HG02759 (cell line): ENCODE measurements around the gene MYLIP.

Source experiments
- ATAC-seq: cut with Tn5 transposase; IDR thresholded peaks from one replicate; pipeline ENCODE4 v1.9.1; 2021; ENCODE audit warnings: mild to moderate bottlenecking, moderate library complexity; ENCODE audit not compliant: unreplicated experiment

The MYLIP gene

DNA sequence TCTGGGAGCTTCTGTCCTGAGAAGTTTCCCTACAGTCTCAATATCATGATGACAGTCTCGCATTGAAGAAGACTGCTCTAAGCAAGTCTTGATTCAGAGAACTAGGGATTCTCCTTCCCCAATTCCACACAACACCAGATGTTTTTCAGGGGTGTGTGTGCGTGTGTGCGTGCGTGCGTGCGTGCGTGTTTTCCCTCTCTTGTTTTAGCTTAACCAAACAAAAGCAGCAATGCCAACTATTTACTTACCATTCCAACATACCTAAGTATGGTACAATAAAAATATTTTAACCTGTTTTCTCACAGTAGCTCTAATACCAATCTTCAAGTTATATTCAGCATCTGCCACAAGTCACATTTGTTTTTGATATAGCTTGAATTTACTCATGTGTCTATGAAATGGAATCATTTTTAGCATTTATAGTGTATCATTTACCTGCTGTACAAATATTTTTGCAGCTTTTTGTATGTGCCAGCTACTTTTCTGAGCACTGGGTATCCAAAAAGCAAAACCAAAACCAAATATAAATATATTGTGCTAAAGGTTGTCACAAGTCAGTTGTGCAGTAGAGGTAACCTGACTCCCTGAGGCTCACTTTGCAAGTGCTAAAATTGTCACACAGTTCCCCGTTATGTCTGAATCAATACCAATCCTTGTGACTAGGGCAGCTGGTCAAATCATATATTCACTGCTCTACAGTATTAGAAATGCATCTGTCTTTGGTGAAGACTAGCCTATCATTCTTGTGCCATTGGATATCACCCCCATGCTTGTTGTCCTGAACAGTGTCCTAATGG lies 21.7 kb upstream of the MYLIP start:
- ATAC-seq, result no peak

DNA sequence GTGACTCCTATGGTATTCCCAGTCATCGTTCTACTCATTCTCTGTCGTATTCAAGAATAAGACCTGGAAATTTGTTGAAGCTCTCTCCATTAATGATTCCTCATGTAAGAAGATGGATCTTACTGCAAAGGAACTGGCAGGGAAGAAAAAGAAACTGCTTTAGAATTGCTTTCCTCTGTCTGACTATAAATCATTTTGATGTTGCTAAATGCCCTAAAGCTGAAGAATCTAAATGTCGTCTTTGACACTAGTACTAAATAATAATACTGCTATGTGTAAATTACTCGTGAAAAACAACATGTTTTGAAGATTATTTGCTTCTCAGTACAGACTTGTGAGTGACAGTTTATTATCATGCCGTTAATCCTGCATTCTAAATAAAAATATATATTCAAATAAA lies 20.5 kb upstream of the MYLIP start:
- ATAC-seq, result no peak

DNA sequence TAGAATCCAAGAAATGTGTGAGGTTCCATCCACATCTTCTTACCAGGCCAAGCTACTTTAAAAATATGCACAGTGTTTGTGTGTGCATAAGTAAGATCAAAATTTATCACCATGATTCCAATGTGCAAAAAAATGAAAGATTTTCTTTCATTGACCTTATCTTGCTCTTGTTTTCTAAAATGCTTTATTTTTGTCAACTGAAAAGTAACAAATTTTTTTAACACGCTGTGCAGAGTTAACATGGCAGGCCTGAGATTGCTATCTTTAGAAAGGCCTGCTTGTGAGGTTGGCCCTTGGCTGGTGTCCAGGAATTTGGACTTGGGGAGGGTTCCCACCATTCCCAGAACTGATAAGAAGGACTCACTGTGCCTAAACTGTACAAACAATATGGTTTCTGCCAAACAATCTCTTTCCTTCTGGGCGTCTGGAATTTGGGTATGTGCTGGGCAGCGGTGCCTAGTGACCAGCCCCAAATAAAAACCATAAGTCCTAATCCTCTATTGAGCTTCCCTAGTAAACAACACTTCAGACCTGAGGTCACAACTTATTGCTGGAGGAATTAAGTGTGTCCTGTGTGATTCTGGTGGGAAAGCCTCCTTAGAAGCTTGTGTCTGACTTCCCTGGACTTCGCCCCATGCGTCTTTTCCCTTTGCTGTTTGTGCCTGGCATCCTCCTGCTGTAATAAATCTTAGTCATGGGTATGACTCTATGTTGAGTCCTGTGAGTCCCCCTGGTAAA lies 19.8 kb upstream of the MYLIP start:
- ATAC-seq, result no peak

DNA sequence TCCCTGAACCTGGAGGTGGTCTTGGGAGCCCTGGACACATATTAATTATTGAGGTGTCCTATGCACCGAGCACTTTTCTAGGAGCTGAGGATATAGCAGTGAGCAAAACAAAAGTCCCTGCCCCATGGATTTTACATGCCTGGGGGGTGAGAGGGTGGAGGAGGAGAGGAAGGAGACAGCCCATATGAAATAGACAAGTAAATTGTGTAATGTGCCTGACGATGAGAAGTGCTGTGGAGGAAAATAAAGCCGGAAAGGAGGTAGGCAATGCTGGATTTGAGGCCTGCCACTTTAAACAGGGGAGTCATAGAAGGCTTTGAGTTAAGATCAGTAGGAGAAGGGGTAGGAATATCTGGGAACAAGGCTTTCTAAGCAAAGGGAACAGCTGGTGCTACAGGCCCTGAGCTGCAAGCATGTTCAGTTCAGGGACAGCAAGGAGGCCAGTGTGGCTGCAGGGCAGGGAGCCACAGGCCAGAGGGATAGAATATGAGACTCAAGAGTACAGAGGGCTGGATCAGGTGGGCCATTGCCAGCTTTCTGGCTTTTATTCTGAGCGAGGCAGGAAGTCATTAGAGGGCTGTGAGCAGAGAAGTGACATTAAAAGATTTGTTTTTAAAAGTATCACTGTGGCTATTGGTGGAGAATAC lies 19.1 kb upstream of the MYLIP start:
- no peak for ATAC-seq

DNA sequence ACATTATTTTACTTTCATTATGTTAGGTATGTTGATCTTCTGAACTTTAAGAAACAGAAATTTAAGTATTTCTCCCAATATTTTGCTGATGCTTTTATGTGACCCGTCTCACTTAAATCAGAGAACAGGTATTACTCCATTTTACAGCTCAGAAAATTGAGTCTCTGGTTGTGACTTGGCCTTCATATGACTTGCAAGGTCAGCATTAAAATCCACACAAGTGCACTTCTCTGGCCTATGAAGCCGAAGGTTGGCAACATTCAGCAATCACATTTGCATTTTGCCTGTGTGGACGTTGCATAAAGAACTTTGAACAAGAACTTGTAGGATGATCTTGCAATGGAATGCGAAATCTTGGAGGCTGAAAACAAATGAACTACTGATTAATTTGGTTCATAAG lies 10.1 kb upstream of the MYLIP start:
- ATAC-seq, result no peak

DNA sequence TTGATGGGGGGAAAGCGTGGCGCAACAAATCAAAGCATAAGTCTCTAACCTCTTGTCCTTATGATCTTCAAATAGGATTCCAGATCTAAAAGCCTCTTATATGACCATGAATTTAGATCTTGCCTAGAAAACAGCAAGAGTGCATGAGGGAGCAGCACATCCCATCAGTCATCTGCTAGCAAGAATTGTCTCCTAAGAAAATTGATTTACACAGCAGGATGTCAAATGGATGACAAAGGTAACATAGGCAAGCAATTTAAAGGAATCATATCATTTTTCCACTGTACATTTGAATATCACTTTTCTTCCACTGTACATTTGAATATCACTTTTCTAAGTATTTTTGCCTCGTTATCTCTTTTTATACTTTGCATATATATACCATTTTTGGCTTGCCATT lies 7.5 kb upstream of the MYLIP start:
- ATAC-seq, result no peak

DNA sequence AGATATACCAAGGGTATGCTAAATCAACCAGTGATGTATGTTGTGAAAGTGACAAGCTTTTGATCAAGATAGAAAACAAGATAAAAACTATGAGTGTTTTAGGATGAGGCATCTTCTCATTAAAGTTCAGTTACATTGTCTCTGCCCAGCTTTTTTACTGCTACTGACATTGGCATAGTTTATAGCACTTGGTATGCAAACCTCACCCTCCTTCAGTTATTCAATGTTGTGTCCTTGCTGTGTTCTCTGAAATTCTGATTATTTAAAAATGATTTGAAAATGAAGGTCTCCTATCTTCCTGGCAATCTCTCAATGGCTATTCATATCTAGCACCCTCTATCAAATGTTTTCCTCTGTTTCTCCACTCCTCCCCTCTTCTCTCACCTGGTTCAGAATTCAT lies 6.7 kb upstream of the MYLIP start:
- no peak for ATAC-seq

DNA sequence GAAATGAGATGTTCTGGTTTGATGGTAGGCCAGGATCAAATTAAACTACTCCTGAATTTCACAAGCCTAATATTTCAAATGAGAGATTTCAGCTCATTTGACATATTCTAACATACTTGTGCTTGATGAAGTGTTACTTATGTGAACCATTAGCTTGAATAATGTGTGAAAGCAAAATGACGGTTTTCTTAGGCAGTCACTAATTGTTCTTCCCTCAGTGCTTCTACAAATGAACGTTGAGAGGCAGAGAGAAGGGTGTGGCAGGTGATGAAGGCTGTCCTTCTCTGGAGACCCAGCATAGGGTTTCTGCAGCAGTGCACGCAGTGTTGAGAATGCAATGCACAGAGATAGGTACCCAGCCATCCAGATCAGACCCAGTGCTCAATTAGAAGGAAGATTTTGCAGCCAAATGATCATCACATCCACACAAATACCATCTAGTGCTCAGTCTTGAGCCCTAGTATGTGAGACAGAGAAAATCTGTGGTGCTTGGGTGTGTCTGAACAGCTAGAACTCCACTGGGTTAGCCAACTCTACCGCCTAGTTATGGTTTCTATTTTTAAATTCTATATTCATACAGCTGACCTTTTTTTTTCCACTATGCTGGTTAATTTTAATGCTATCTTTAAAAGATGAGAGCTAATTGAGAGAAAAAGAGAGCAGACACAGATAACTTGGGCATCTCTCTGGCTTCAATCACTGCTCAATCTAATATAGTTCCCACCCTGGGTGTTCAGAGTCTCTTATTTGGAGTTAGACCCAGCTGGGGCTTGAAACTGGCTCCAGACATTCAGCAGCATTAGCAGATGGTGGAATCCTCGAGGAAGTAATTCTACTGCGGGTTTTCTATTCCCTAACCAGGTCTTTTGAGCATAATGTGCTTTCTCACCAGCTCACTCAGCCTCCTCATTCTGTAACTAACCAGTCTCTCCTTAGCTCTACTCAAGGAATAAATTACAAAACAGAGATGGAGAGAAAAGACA lies 4.4 kb upstream of the MYLIP start:
- ATAC-seq, result no peak

DNA sequence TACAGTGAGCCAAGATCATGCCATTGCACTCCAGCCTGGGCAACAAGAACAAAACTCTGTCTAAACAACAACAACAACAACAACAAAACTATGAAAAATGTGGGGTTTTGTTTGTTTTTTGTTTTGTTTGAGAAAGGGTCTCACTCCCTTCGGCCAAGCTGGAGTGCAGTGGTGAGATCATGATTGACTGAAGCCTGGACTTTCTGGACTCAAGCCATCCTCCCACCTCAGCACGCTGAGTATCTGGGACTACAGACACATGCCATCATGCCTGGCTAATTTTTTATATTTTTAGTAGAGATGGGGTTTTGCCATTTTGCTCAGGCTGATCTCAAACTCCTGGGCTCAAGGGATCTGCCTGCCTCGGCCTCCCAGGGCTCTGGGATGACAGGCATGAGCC lies 2.8 kb upstream of the MYLIP start:
- no peak for ATAC-seq

DNA sequence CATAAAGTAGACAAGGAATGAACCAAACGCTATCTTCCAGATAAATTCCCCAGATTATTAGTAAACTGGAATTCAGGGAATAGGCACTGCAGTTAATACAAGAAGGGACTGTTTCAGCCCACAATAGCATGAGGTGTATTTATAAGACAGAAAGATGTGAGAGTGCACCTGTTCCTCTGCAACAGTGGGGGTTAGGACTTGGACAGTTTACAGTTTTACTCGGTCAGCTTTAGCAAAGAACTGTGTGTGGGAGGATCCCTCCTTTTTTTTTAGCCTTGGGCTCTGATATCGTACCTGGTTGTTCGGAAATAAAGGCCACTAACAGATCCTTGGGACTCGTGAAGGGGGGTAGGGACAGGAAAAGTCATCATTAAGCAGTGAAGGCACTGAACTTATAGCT lies 2.0 kb upstream of the MYLIP start:
- ATAC-seq, result no peak

DNA sequence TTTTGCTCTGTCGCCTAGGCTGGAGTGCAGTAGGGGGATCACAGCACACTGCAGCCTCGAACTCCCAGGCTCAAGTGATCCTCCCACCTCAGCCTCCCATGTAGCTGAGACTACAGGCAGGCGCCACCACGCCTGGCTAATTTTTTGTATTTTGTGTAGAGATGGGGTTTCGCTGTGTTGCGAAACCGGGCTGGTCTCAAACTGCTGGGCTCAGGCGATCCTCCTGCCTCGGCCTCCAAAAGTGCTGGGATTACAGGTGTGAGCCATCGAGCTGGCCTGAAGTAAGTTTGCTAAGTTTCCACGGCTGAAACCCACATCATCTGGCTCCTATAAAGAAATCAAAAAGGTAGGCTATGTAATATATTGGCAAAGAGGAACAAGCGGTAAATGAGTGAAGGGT lies 1.4 kb upstream of the MYLIP start:
- ATAC-seq, result no peak

DNA sequence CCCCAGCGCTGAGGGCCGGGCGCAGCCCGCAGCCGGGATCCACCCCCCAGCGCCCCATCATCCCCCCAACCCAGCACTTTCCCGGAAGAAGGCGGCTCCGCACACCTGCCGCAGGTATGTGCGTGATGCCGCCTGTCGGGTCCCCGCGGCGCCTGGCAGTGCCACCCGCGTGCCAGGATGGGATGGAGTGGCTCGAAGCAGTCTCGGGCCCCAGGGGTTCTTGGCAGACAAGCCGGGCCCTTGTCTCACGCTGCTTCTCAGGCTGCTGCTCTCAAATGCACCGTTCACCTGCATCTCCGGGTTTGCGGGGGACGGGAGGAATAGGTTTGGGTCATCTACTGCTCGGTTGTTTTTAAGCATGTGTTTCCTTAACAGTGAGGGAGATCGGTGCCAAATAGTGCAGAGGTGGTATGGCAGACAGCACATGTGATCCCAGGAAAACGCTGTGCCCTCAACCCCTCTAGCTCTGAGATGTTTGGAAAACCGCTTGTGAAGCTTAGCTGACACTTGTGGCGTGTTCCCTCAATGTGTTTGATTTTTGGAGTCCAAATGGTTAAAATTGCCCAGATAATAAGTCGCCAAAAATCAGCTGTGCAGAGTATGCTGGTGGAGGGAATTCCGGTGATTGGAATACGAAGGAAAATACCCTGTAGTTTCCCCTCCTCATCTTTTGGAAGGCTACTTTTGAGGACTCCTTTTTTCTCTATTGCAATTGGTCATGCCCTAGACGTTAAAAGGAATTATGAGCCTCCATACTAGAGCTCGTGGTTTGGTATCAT lies 926 bp downstream of the MYLIP start:
- ATAC-seq, result no peak

DNA sequence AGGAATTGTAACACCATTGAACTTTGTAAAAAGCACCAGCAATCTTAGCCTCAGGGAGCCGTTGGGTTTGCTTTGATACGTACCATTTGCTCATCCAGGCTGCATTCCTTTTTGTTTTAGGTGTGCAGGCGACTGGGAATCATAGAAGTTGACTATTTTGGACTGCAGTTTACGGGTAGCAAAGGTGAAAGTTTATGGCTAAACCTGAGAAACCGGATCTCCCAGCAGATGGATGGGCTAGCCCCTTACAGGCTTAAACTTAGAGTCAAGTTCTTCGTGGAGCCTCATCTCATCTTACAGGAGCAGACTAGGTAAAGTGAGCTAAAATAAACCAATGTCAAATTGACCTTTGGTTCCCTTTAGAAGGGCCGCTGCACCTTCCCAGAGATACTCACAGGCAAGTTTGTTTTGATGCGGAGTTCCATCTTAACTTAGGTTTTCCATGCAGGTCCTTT lies 1.6 kb downstream of the MYLIP start:
- no peak for ATAC-seq

DNA sequence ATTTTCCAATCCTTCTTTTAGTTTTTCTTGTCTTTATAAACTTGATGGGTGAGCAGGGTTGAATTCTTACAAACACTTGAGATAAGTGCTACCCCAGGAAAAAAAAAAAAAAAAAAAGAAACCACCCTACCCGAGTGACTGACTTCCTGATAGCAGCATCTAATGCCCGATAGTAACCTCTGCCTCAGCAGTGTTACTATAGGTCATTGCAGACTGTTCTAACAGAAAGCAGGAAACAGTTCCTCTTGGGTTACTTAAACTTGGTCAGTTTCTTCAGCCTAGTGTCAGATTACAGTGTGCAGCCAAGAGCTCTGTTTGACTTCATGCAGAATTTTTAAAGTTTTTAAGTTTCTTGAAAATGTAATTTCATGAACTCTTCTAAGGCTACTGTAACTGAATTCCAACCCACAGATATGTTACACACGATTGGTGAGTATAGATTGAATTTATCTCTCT lies 2.1 kb downstream of the MYLIP start:
- ATAC-seq, result peak; percentile 51

DNA sequence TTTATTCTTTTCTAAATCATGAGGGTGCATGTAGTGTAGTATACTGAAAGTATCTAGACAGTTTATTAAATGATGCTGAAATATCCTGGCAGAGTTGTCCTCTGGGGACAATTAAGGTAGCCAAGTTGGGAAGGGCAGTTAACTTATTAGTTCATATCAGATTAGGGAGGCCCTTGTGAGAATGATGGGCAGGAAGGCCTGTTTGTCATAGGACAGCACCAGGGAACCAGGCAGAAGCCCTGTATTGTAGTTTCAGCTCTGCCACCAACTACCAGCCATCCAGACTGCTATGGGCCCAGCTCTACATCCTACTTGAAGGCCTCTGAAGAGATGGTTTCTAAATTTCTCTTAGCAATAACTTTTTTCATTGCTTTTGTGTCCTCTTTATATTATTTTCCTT lies 4.0 kb downstream of the MYLIP start:
- no peak for ATAC-seq

DNA sequence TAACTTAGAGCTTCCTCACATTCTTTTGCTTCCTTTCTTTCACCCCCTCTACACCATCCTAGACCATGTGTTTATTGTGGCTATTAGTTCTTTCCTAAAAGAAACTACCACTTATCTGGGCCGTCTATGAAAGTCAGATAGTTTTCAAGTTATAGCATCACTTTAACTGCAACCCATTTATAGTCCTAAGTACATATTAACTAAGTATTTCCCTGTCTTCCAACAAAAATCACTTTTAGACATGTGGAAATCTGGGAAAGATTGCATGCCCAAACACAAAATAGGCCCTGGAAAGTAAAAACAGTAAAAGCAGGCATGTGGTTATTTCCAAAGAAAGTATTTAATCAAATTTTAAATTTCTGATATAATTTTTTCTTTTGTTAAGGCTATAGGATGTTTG lies 5.5 kb downstream of the MYLIP start:
- no peak for ATAC-seq

DNA sequence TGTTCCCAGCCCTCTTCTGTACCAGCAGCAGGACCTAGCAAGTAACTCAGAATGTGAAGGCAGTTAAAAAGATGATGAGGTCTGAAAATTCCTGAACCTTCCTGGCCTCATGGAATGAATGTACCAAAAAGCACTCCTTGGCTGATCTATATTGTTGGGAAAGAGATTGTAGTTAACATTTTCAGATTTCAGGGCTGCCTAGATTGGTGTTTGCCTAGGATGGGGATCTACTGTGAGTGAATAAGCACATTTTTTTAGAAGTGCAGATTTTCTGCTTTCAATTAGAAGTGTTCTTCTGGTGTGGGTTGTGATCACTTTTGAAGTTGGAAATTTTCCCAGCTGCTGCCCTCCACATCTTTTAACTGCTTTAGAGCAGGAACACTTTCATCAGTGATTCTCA lies 6.2 kb downstream of the MYLIP start:
- ATAC-seq, result no peak

DNA sequence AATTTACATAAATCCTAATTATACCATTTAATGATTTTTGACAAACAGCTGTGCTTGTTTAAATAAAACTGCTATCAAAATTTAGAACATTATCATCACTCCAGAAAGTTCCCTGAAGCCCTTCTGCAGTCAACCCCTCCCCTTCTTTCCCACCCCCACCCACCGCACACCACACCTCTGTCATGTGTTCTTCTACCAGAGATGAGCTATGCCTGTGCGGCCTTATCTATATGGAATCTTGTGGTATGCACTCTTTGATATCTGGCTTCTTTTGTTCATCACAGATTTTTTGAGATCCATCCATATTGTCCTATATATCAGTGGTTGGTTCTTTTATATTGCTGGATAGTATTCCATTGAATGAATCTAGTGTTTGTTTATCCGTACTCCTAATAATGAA lies 7.2 kb downstream of the MYLIP start:
- ATAC-seq, result no peak

DNA sequence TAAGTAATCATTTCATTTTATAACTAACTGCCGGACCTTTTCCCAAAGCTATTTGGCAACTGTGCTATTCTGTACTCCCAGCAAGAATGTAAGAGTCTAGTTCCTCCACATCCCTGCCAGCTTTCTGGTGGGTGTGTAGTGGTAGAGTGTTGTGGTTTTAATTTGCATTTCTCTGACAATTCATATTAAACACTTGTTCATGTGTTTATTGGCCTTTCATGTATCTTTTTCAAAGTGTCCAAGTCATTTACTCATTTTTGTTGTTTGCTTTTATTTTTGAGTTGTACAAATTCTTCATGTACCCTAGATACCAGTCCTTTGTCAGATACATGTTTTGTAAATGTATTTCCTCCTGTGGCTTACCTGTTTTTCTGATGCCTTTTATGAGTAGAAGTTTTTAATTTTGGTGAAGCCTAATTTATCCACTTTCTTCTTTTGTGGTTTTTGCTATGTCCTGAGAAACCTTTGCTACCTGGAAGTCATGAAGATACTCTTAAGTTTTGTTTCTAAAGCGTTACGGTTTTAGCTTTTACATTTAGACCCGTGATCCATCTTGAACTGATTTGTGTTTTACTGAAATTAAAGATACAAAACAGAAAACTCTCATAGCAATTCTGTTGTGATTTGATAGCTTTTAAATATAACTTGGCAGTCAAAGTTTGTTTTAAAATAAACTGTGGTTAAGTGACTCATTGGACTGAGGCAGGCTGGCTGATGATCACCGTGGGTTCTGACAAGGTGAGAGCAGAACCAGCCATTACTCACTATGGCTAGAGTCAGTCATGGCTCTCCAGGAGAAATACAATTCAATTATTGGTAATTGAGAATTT lies 8.0 kb downstream of the MYLIP start:
- peak; percentile 71 for ATAC-seq
